Adrenal gland (tissue), 12 donors: Measurements from ENCODE around the gene TMEM151B. TPM values are rescaled to one million over a fixed set of nuclear protein-coding genes. Genes with fewer than 3 reads are reported as not detected.

ENCODE experiments used
- DNase-seq, 7 donors: peaks; one replicate each; pipeline ENCODE4 v3.0.0-alpha.2; 2019 to 2020
- H3K27ac ChIP-seq, 5 donors: fragments of 200-600 bp; sonication (generic) in 4 of 5; 1 replicate in 3 of 5; 2 replicates in 2 of 5; pipeline versions ENCODE4 v1.5.1 to v1.8.0; 2016 to 2020; ENCODE audit warnings: mild to moderate bottlenecking in 1 of 5
- H3K27me3 ChIP-seq: fragments of 200-600 bp; 2 replicates; pipeline ENCODE4 v1.8.0; 2021
- H3K36me3 ChIP-seq, 2 donors: fragments of 200-600 bp; replicated peaks in 1 of 2; 1 replicate in 1 of 2; 2 replicates in 1 of 2; pipeline versions ENCODE4 v1.5.1 to v1.8.0; 2018 to 2022
- H3K4me1 ChIP-seq, 2 donors: fragments of 200-600 bp; replicated peaks in 1 of 2; 1 replicate in 1 of 2; 2 replicates in 1 of 2; pipeline versions ENCODE4 v1.5.1 to v1.8.0; 2018 to 2021
- H3K4me3 ChIP-seq, 4 donors: fragments of 200-600 bp; sonication (generic) in 3 of 4; one replicate each; pipeline ENCODE4 v1.5.1; 2016 to 2018
- H3K9me3 ChIP-seq, 3 donors: fragments of 200-600 bp; sonication (generic) in 1 of 3; replicated peaks in 1 of 3; 1 replicate in 2 of 3; 2 replicates in 1 of 3; pipeline versions ENCODE4 v1.5.1 to v1.8.0; 2016 to 2021
- POLR2A ChIP-seq, 2 donors: fragments of 450-650 bp; IDR thresholded peaks; one replicate each; pipeline ENCODE4 v1.6.1; 2017; ENCODE audit warnings: antibody characterized with exemption in 2 of 2, mild to moderate bottlenecking in 2 of 2, moderate library complexity in 1 of 2
- WGBS, 4 donors: extraction: QIAGEN DNeasy Blood & Tissue Kit in 2 of 4; methylation state at CpG; one replicate each; pipeline versions ENCODE4 v1.1.5 to v1.1.7; 2013 to 2017; 5-methylcytosine and 5-hydroxymethylcytosine counted together
- intact Hi-C, 2 donors: fragments of 100-400 bp; cut with DNase I; formaldehyde crosslinking; loops; one replicate each; pipeline versions ENCODE4 v1.14.1 to v1.15.0; 2022 to 2023
- polyA plus RNA-seq, 3 donors: library from polyadenylated mRNA; stranded (reverse); fragments of 200-250 nt in 2 of 3; fragments of 350-450 nt in 1 of 3; fragmentation: Illumina TruSeq in 1 of 3; extraction: RNeasy Lipid Tissue Mini Kit (QIAGEN cat#74804) in 1 of 3; gene quantifications; one replicate each; pipeline ENCODE4 v1.2.3, GENCODE V29; 2013 to 2014
- total RNA-seq, 9 donors: library from RNA; depleted of rRNA in 4 of 9; stranded (reverse); fragments of >200 nt in 4 of 9; fragments of 120-200 nt in 1 of 9; fragmentation: NEBNext Ultra II Directional in 1 of 9; extraction: Animal tissue kit (Norgen Biotek cat#: 25700) in 1 of 9; gene quantifications; one replicate each; pipeline versions ENCODE4 v1.1.0 to v1.2.4, GENCODE V29; 2013 to 2023
- TF ChIP-seq, protein P1 (sequence below), 6 experiments: fragments of 450-650 bp in 4 of 6; fragments of 200-600 bp in 2 of 6; sonication (generic) in 1 of 6; IDR thresholded peaks; 1 replicate in 5 of 6; 2 replicates in 1 of 6; pipeline versions ENCODE4 v1.5.1 to v1.8.0; 2016 to 2021; ENCODE audit warnings: antibody characterized with exemption in 6 of 6, mild to moderate bottlenecking in 2 of 6, moderate library complexity in 1 of 6
- donor health status: healthy with polysubstance abuse.
- donor health status: Bipolar disorder and iron deficiency.
- donor health status: DM: yes; HTN: yes; CAD: no.
- donor health status: DM: no; HTN: no; CAD: no.
- donor health status: DM: no; HTN: no; CAD: no.
- donor health status: DM: yes; HTN: yes; CAD: no.

Gene TMEM151B
- total and polyA plus RNA-seq, 12 donors = 0.07 to 3.9 (median 0.79) TPM; not detected in 2

DNA sequence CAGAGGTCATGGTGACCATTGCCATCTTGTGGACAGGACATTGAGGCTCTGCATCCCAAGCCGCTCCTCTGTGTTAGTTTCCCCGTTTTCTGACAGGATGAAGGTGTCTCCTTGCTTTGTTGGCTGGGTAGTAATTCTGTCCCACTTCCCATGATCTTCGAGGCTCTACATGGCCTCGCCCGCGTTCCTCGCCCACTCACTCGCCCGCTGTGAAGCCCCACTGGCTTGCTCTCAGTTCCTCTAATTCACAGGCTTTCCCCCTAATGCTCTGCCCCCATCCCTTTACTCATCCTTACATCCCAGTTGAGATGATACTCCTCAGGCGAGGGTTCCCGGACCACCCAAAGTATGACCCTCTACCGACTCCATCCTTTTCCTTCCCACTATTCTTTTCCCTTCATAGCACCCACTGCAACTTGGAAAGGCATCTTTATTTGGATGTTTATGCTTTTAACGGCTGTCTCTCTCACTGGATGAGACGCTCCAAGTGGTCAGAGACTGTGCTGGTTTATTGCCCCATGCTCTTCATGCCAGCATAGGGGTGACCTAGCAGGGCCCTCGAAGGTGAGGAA is 12.4 kb upstream of the TMEM151B start:
- peaks cover 13 to 29% of the 10 kb centered on the region in 2 donors for H3K4me1 ChIP-seq
- TF ChIP-seq POLR2A (IDR thresholded peaks at IDR 0.05) = no peak
- TF ChIP-seq, protein P1, sequence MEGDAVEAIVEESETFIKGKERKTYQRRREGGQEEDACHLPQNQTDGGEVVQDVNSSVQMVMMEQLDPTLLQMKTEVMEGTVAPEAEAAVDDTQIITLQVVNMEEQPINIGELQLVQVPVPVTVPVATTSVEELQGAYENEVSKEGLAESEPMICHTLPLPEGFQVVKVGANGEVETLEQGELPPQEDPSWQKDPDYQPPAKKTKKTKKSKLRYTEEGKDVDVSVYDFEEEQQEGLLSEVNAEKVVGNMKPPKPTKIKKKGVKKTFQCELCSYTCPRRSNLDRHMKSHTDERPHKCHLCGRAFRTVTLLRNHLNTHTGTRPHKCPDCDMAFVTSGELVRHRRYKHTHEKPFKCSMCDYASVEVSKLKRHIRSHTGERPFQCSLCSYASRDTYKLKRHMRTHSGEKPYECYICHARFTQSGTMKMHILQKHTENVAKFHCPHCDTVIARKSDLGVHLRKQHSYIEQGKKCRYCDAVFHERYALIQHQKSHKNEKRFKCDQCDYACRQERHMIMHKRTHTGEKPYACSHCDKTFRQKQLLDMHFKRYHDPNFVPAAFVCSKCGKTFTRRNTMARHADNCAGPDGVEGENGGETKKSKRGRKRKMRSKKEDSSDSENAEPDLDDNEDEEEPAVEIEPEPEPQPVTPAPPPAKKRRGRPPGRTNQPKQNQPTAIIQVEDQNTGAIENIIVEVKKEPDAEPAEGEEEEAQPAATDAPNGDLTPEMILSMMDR (IDR thresholded peaks at IDR 0.05) = peak in 3 of 6 experiments; percentile 23 to 45 (median 34)
- intact Hi-C loops = no loop called here
- peaks cover 0 to 34% of the 10 kb centered on the region in 2 donors for H3K36me3 ChIP-seq
- no peaks in the 10 kb centered on the region for H3K9me3 ChIP-seq
- DNase-seq = no peak
- peak overlapping the region in 3 of 5 donors; percentile 85 to 98 (median 92) for H3K27ac ChIP-seq
- 23 to 29% (median 26%) methylated on average over 15 of the region's 15 CpGs for WGBS, 4 donors
- H3K27me3 ChIP-seq = no peaks in the 10 kb centered on the region
- peak overlapping the region in 2 of 4 donors; percentile 92 to 100 for H3K4me3 ChIP-seq

DNA sequence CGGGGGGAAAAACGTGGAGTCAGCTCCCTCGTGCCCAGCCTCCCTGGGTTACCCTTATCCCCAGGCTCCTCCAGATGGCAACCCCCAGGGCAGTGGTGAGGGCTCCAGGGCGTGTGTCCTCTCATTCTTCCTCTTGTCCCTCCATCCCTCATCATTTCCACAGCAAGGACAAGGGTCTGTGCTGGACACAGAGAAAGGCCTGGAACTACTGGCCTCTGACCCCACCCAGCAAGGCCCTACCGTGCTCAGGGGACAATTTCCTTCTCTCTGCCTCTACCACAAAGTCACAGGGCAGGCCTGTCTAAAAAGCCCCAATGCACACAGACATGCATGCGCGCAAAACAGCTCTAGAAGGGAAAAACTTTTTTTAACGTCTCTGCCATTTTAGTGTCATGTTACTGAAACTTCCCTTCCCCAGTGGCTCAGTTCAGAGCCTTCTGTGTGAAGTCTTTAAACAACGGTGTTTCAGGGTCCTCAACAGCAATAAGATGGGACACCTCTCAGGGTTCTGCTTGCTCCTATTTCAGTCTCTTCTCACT is 11.9 kb upstream of the TMEM151B start:
- Histone ChIP-seq H3K36me3 (peaks cover 0 to 28% of the 10 kb centered on the region in 2 donors), H3K27me3 (no peaks in the 10 kb centered on the region), H3K27ac (peak overlapping the region in 2 of 5 donors; percentile 92 to 98), H3K4me3 (no peak overlapping the region), H3K4me1 (peaks cover 17 to 34% of the 10 kb centered on the region in 2 donors), H3K9me3 (no peaks in the 10 kb centered on the region)
- intact Hi-C loops = no loop called here
- 82 to 93% (median 88%) methylated on average over 9 of the region's 9 CpGs for WGBS, 4 donors
- DNase-seq = no peak
- no peak for TF ChIP-seq POLR2A (IDR thresholded peaks at IDR 0.05)
- TF ChIP-seq, protein P1 (IDR thresholded peaks at IDR 0.05) = no peak

DNA sequence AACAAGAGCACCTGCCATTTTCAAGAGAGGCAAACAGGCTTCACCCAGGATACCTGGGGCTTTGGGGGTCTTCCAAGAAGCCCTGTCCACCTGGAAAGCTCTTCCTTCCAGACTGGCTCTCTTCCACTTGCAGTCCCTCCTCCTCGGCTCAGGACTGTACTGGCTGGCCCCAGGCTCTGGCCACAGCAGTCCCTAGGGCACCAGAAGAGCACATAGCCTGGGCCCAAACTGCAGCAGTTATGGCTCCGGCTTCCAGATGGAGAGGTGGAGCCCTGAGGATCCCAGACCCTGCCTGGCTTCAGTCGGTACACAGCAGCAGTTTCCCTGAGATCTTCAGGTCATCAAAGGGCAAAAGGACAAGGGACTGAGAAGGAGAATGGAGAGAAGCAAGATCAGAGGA is 11.3 kb upstream of the TMEM151B start:
- no peak for TF ChIP-seq POLR2A (IDR thresholded peaks at IDR 0.05)
- TF ChIP-seq, protein P1 (IDR thresholded peaks at IDR 0.05) = no peak
- Histone ChIP-seq H3K36me3 (peaks cover 0 to 23% of the 10 kb centered on the region in 2 donors), H3K4me1 (peaks cover 22 to 35% of the 10 kb centered on the region in 2 donors), H3K4me3 (no peak overlapping the region), H3K27me3 (no peaks in the 10 kb centered on the region), H3K27ac (no peak overlapping the region), H3K9me3 (no peaks in the 10 kb centered on the region)
- DNase-seq = no peak
- intact Hi-C loops = no loop called here
- 86 to 97% (median 91%) methylated on average over 3 of the region's 3 CpGs for WGBS, 4 donors

DNA sequence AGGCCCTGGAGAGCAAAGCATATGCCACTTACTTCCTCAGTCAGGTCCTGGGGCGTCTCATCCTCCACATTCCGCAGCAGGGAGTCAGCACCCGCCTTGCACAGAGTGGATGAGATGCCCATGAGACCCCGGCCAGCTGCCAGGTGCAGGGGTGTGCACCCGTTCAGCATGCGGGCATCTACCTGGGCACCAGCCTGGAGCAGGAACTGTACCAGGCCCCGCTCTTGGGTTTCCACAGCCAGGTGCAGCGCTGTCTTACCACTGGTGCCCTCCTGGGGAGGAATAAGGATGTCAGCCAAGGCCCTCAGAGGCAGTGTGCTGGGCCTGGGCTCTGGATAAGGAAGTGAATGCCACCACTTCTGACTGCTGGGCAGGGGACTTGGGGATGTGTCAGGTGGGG is 10.2 kb upstream of the TMEM151B start:
- no peaks in the 10 kb centered on the region for H3K27me3 ChIP-seq
- TF ChIP-seq, protein P1 (IDR thresholded peaks at IDR 0.05) = no peak
- TF ChIP-seq POLR2A (IDR thresholded peaks at IDR 0.05) = no peak
- WGBS, 4 donors = 94 to 95% (median 94%) methylated on average over 4 to 8 of the region's 8 CpGs; no CpG with 5 or more reads in 1 of the 4 donors

More for the DNA sequence above, 10.2 kb upstream of the TMEM151B start:
- no peak for DNase-seq
- Histone ChIP-seq H3K36me3 (peaks cover 0 to 12% of the 10 kb centered on the region in 2 donors), H3K4me1 (peaks cover 33 to 43% of the 10 kb centered on the region in 2 donors), H3K4me3 (no peak overlapping the region), H3K27ac (no peak overlapping the region), H3K9me3 (no peaks in the 10 kb centered on the region)
- intact Hi-C loops = no loop called here
